Measurements from ENCODE around the gene GRIA1.

GRCh38 chr5:153796527-153796926 is 306.1 kb downstream of the GRIA1 start:
- no peak for TF ChIP-seq CTCF (conservative IDR thresholded peaks at IDR 0.05; ENCODE audit: low read length)
- TF ChIP-seq EZH2phosphoT487 (IDR thresholded peaks at IDR 0.05; ENCODE audit: borderline replicate concordance) = no peak

Data from Loucy (cell line).